HepG2 (cell line): ENCODE data around the gene SLIT1. TPM values are rescaled to one million over a fixed set of nuclear protein-coding genes. Genes with fewer than 3 reads are reported as not detected.

Experiments used
- CREM ChIP-seq, 2 experiments: sonication (generic) in 1 of 2; formaldehyde crosslinking in 1 of 2; IDR thresholded peaks; 2 replicates each; pipeline versions ENCODE4 v1.4.0 to v1.6.1; 2016 to 2020; ENCODE audit warnings: antibody characterized with exemption in 1 of 2, mild to moderate bottlenecking in 1 of 2, missing genetic modification reagents in 1 of 2
- ERF ChIP-seq: IDR thresholded peaks from 2 replicates; pipeline ENCODE4 v1.6.1; 2018; ENCODE audit warnings: missing biosample characterization, missing genetic modification reagents
- KLF12 ChIP-seq: sonication (generic); formaldehyde crosslinking; IDR thresholded peaks from 2 replicates; pipeline ENCODE4 v1.4.0; 2020; ENCODE audit warnings: missing genetic modification reagents, borderline replicate concordance
- KLF6 ChIP-seq: IDR thresholded peaks from 2 replicates; pipeline ENCODE4 v1.8.0; 2016; ENCODE audit warnings: missing biosample characterization, missing genetic modification reagents
- NR2F2 ChIP-seq: IDR thresholded peaks from 2 replicates; pipeline ENCODE4 v1.6.1; 2012; ENCODE audit warnings: low read depth, inconsistent platforms, borderline replicate concordance
- SP140L ChIP-seq: sonication (generic); formaldehyde crosslinking; IDR thresholded peaks from 2 replicates; pipeline ENCODE4 v1.4.0; 2020; ENCODE audit warnings: missing genetic modification reagents, borderline replicate concordance
- XBP1 ChIP-seq: sonication (generic); formaldehyde crosslinking; IDR thresholded peaks from 2 replicates; pipeline ENCODE4 v1.5.0; 2020; ENCODE audit warnings: missing genetic modification reagents
- YEATS4 ChIP-seq: sonication (generic); formaldehyde crosslinking; IDR thresholded peaks from 2 replicates; pipeline ENCODE4 v1.4.0; 2020; ENCODE audit warnings: missing genetic modification reagents, borderline replicate concordance
- ZBTB3 ChIP-seq: sonication (generic); formaldehyde crosslinking; IDR thresholded peaks from 2 replicates; pipeline ENCODE4 v1.4.0; 2020; ENCODE audit warnings: low read depth, mild to moderate bottlenecking, moderate library complexity, missing genetic modification reagents, borderline replicate concordance
- ZNF232 ChIP-seq: sonication (generic); formaldehyde crosslinking; IDR thresholded peaks from 2 replicates; pipeline ENCODE4 v1.4.0; 2020; ENCODE audit warnings: missing genetic modification reagents, borderline replicate concordance
- ZNF383 ChIP-seq: sonication (generic); formaldehyde crosslinking; IDR thresholded peaks from 2 replicates; pipeline ENCODE4 v1.4.0; 2020; ENCODE audit warnings: missing genetic modification reagents, mild to moderate bottlenecking, borderline replicate concordance
- polyA plus RNA-seq, 8 experiments: library from polyadenylated mRNA; depleted of rRNA in 3 of 8; stranded (reverse) in 7 of 8; unstranded in 1 of 8; fragments of >200 nt; fragmentation: Illumina TruSeq in 4 of 8; extraction: Trizol in 4 of 8; gene quantifications; 2 replicates each; pipeline versions ENCODE4 v1.2.1 to v1.2.3, GENCODE V29; 2011 to 2016; ENCODE audit warnings: low read depth in 4 of 8, missing spikeins in 1 of 8, mixed read lengths in 1 of 8; ENCODE audit not compliant: insufficient read depth in 1 of 8
- total RNA-seq, 5 experiments: library from RNA; depleted of rRNA; stranded (reverse); fragments of >200 nt; fragmentation: Illumina TruSeq; extraction: Trizol; gene quantifications; 2 replicates each; pipeline ENCODE4 v1.2.3, GENCODE V29; 2016; ENCODE audit warnings: low read depth in 1 of 5
- TF ChIP-seq, protein P1 (sequence below): sonication (generic); formaldehyde crosslinking; IDR thresholded peaks from 2 replicates; pipeline ENCODE4 v1.8.1; 2022; ENCODE audit warnings: low read depth, mild to moderate bottlenecking, missing genetic modification reagents
- TF ChIP-seq, protein P2 (sequence below): IDR thresholded peaks from 2 replicates; pipeline ENCODE4 v1.6.1; 2016; ENCODE audit warnings: low read depth, control low read depth
- TF ChIP-seq, protein P3 (sequence below): sonication (generic); formaldehyde crosslinking; IDR thresholded peaks from 2 replicates; pipeline ENCODE4 v1.4.0; 2020; ENCODE audit warnings: mild to moderate bottlenecking, missing genetic modification reagents
- TF ChIP-seq, protein P4 (sequence below): sonication (generic); formaldehyde crosslinking; IDR thresholded peaks from 2 replicates; pipeline ENCODE4 v1.4.0; 2020; ENCODE audit warnings: mild to moderate bottlenecking, low read depth, missing genetic modification reagents
- TF ChIP-seq, protein P5 (sequence below): sonication (generic); formaldehyde crosslinking; IDR thresholded peaks from 2 replicates; pipeline ENCODE4 v1.8.0; 2022; ENCODE audit warnings: low read depth, missing genetic modification reagents

The SLIT1 gene
- total and polyA plus RNA-seq, 2 of the 13 experiments (the other 11 are each of a cell fraction or from before 2014, with no cell fraction given) = 0.09 to 0.33 TPM

DNA sequence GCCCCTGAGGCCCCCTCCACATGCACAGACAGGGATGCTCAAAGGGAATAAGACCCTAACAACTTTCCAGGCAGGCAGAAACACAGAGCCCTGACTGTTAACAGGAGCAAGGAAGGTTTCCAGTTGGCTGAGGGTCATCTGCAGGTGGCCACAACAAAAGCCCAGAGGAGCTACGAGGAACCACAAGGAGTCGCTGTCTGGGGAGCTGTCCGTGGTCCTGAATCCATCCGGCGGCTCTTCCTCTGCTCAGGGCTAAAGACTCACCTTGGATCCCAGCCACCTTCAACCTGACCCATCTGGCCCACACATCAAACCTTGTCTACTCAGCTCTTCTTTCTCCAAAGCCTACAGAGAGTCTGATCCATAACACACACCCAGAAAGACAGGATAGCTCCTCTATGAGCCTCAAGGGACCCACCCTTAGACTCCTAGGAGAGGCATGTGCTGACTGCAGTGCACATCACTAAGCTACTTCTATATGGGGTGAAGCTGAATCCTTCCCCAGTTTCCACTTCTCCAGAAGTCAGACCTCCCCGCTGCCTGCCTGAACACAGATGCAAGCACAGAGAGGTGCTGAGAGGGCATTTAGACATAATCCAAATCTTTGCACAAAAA lies 104.0 kb downstream of the SLIT1 start (continued):
- TF ChIP-seq, protein P1, sequence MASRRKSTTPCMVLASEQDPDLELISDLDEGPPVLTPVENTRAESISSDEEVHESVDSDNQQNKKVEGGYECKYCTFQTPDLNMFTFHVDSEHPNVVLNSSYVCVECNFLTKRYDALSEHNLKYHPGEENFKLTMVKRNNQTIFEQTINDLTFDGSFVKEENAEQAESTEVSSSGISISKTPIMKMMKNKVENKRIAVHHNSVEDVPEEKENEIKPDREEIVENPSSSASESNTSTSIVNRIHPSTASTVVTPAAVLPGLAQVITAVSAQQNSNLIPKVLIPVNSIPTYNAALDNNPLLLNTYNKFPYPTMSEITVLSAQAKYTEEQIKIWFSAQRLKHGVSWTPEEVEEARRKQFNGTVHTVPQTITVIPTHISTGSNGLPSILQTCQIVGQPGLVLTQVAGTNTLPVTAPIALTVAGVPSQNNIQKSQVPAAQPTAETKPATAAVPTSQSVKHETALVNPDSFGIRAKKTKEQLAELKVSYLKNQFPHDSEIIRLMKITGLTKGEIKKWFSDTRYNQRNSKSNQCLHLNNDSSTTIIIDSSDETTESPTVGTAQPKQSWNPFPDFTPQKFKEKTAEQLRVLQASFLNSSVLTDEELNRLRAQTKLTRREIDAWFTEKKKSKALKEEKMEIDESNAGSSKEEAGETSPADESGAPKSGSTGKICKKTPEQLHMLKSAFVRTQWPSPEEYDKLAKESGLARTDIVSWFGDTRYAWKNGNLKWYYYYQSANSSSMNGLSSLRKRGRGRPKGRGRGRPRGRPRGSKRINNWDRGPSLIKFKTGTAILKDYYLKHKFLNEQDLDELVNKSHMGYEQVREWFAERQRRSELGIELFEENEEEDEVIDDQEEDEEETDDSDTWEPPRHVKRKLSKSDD = peak; percentile 68
- TF ChIP-seq XBP1 (CRISPR knock-in tag) = peak; percentile 94
- peak; percentile 71 for TF ChIP-seq YEATS4 (CRISPR knock-in tag)
- TF ChIP-seq NR2F2 = no peak
- TF ChIP-seq ZNF383 (CRISPR knock-in tag) = no peak
- TF ChIP-seq, protein P2, sequence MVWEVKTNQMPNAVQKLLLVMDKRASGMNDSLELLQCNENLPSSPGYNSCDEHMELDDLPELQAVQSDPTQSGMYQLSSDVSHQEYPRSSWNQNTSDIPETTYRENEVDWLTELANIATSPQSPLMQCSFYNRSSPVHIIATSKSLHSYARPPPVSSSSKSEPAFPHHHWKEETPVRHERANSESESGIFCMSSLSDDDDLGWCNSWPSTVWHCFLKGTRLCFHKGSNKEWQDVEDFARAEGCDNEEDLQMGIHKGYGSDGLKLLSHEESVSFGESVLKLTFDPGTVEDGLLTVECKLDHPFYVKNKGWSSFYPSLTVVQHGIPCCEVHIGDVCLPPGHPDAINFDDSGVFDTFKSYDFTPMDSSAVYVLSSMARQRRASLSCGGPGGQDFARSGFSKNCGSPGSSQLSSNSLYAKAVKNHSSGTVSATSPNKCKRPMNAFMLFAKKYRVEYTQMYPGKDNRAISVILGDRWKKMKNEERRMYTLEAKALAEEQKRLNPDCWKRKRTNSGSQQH (CRISPR knock-in tag) = peak; percentile 98
- TF ChIP-seq, protein P3, sequence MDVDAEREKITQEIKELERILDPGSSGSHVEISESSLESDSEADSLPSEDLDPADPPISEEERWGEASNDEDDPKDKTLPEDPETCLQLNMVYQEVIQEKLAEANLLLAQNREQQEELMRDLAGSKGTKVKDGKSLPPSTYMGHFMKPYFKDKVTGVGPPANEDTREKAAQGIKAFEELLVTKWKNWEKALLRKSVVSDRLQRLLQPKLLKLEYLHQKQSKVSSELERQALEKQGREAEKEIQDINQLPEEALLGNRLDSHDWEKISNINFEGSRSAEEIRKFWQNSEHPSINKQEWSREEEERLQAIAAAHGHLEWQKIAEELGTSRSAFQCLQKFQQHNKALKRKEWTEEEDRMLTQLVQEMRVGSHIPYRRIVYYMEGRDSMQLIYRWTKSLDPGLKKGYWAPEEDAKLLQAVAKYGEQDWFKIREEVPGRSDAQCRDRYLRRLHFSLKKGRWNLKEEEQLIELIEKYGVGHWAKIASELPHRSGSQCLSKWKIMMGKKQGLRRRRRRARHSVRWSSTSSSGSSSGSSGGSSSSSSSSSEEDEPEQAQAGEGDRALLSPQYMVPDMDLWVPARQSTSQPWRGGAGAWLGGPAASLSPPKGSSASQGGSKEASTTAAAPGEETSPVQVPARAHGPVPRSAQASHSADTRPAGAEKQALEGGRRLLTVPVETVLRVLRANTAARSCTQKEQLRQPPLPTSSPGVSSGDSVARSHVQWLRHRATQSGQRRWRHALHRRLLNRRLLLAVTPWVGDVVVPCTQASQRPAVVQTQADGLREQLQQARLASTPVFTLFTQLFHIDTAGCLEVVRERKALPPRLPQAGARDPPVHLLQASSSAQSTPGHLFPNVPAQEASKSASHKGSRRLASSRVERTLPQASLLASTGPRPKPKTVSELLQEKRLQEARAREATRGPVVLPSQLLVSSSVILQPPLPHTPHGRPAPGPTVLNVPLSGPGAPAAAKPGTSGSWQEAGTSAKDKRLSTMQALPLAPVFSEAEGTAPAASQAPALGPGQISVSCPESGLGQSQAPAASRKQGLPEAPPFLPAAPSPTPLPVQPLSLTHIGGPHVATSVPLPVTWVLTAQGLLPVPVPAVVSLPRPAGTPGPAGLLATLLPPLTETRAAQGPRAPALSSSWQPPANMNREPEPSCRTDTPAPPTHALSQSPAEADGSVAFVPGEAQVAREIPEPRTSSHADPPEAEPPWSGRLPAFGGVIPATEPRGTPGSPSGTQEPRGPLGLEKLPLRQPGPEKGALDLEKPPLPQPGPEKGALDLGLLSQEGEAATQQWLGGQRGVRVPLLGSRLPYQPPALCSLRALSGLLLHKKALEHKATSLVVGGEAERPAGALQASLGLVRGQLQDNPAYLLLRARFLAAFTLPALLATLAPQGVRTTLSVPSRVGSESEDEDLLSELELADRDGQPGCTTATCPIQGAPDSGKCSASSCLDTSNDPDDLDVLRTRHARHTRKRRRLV (CRISPR knock-in tag) = 0 out of 2 replicates have a peak, but pooled peaks have one; percentile 67
- no peak for TF ChIP-seq CREM (IDR thresholded peaks at IDR 0.05)
- TF ChIP-seq CREM (CRISPR knock-in tag; IDR thresholded peaks at IDR 0.05) = no peak
- TF ChIP-seq, protein P4, sequence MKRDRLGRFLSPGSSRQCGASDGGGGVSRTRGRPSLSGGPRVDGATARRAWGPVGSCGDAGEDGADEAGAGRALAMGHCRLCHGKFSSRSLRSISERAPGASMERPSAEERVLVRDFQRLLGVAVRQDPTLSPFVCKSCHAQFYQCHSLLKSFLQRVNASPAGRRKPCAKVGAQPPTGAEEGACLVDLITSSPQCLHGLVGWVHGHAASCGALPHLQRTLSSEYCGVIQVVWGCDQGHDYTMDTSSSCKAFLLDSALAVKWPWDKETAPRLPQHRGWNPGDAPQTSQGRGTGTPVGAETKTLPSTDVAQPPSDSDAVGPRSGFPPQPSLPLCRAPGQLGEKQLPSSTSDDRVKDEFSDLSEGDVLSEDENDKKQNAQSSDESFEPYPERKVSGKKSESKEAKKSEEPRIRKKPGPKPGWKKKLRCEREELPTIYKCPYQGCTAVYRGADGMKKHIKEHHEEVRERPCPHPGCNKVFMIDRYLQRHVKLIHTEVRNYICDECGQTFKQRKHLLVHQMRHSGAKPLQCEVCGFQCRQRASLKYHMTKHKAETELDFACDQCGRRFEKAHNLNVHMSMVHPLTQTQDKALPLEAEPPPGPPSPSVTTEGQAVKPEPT (CRISPR knock-in tag) = peak; percentile 79
- TF ChIP-seq ZNF232 = peak; percentile 99
- peak; percentile 100 for TF ChIP-seq KLF6
- TF ChIP-seq, protein P5, sequence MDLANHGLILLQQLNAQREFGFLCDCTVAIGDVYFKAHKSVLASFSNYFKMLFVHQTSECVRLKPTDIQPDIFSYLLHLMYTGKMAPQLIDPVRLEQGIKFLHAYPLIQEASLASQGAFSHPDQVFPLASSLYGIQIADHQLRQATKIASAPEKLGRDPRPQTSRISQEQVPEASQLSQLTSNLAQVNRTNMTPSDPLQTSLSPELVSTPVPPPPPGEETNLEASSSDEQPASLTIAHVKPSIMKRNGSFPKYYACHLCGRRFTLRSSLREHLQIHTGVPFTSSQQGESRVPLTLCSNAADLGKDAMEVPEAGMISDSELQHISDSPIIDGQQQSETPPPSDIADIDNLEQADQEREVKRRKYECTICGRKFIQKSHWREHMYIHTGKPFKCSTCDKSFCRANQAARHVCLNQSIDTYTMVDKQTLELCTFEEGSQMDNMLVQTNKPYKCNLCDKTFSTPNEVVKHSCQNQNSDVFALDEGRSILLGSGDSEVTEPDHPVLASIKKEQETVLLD (CRISPR knock-in tag) = peak; percentile 59; the same call in 1 of the 2 replicates
- no peak for TF ChIP-seq ZBTB3 (CRISPR knock-in tag)
- peak; percentile 99 for TF ChIP-seq ERF (CRISPR knock-in tag)
- TF ChIP-seq KLF12 (CRISPR knock-in tag) = peak; percentile 91
- TF ChIP-seq SP140L = peak; percentile 99; the same call in 1 of the 2 replicates
